IPS-NIHi11 (cell line): ENCODE measurements around the gene OR11L1.

Experiments
- DNase-seq: peaks from one replicate; pipeline ENCODE4 v3.0.0; 2012; ENCODE audit warnings: mixed read lengths, low spot score

The OR11L1 gene

GRCh38 chr1:247797518-247797917 lies 44.2 kb downstream of the OR11L1 start:
- DNase-seq: no peak
